ENCODE data around the gene PPP1R2. TPM values are rescaled to one million over a fixed set of nuclear protein-coding genes. Genes with fewer than 3 reads are reported as not detected.

Gene PPP1R2
- total and polyA plus RNA-seq, 12 donors = 13.6 to 179 (median 49.5) TPM

- no peak for TF ChIP-seq POLR2A (IDR thresholded peaks at IDR 0.05)
- TF ChIP-seq, protein P1, sequence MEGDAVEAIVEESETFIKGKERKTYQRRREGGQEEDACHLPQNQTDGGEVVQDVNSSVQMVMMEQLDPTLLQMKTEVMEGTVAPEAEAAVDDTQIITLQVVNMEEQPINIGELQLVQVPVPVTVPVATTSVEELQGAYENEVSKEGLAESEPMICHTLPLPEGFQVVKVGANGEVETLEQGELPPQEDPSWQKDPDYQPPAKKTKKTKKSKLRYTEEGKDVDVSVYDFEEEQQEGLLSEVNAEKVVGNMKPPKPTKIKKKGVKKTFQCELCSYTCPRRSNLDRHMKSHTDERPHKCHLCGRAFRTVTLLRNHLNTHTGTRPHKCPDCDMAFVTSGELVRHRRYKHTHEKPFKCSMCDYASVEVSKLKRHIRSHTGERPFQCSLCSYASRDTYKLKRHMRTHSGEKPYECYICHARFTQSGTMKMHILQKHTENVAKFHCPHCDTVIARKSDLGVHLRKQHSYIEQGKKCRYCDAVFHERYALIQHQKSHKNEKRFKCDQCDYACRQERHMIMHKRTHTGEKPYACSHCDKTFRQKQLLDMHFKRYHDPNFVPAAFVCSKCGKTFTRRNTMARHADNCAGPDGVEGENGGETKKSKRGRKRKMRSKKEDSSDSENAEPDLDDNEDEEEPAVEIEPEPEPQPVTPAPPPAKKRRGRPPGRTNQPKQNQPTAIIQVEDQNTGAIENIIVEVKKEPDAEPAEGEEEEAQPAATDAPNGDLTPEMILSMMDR (IDR thresholded peaks at IDR 0.05) = no peak
- Histone ChIP-seq H3K4me1 (replicated peaks in 1 of 2) (no peaks in the 10 kb centered on the region), H3K27me3 (no peaks in the 10 kb centered on the region), H3K36me3 (replicated peaks in 1 of 2) (no peaks in the 10 kb centered on the region), H3K4me3 (no peak overlapping the region), H3K9me3 (replicated peaks in 1 of 3) (no peaks in the 10 kb centered on the region), H3K27ac (no peak overlapping the region)
- DNase-seq = no peak
- intact Hi-C loops (cut with DNase I) = no loop called here
- 73 to 83% (median 80%) methylated on average over 9 of the region's 9 CpGs for WGBS, 4 donors
Observed at GRCh38 chr3:195582947-195583346, 39.8 kb upstream of the PPP1R2 start.

DNA sequence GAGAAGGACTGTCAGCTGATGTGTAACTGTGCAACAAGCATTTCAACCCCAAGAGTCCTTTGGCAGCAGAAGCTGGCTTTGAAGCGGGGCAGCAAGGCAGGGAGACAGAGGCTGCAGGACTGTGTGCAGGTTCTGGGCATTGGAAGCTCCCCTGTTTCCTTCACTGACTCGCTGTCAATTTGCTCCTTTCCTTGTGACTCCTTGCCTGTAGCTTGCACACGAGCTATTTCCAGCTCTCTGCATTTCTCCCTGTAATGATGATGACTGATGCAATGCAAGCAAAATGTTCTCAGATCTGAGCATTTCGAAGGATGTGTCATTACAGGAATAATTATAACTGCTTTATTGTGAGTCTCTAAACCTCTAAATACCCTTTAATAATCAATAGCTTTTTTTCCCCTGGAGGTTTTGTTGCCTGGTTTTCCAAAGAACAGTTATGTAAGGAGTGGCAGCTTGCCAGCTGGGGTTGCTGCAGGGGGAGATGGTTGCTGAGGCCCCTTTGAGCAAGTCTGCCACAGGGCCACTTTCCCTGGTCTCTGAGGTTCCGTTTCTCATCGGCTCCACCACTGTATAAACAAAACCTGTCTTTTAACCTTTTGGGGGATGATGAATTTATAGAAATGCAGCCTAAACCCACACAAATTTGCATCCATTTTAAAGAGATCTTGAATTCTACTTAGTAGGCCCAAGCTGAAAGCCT is 37.8 kb upstream of the PPP1R2 start:
- no peaks in the 10 kb centered on the region for H3K27me3 ChIP-seq
- no peak for DNase-seq
- no peaks in the 10 kb centered on the region for H3K4me1 ChIP-seq (replicated peaks in 1 of 2)
- intact Hi-C loops (cut with DNase I) = no loop called here
- no peaks in the 10 kb centered on the region for H3K36me3 ChIP-seq (replicated peaks in 1 of 2)
- TF ChIP-seq, protein P1 (IDR thresholded peaks at IDR 0.05) = no peak
- no peak for TF ChIP-seq POLR2A (IDR thresholded peaks at IDR 0.05)
- H3K4me3 ChIP-seq = no peak overlapping the region
- 59 to 70% (median 65%) methylated on average over 5 to 6 of the region's 6 CpGs for WGBS, 4 donors
- H3K27ac ChIP-seq = no peak overlapping the region
- no peaks in the 10 kb centered on the region for H3K9me3 ChIP-seq (replicated peaks in 1 of 3)

- no peaks in the 10 kb centered on the region for H3K36me3 ChIP-seq (replicated peaks in 1 of 2)
- TF ChIP-seq POLR2A (IDR thresholded peaks at IDR 0.05) = no peak
- TF ChIP-seq, protein P1 (IDR thresholded peaks at IDR 0.05) = no peak
- intact Hi-C loops (cut with DNase I) = no loop called here
- no peaks in the 10 kb centered on the region for H3K9me3 ChIP-seq (replicated peaks in 1 of 3)
- no peaks in the 10 kb centered on the region for H3K4me1 ChIP-seq (replicated peaks in 1 of 2)
- H3K27me3 ChIP-seq = no peaks in the 10 kb centered on the region
- WGBS, 4 donors = 87 to 94% (median 92%) methylated on average over 10 to 12 of the region's 12 CpGs
- no peak overlapping the region for H3K4me3 ChIP-seq
- H3K27ac ChIP-seq = no peak overlapping the region
- no peak for DNase-seq
Observed at GRCh38 chr3:195579281-195579680, 36.2 kb upstream of the PPP1R2 start.

DNA sequence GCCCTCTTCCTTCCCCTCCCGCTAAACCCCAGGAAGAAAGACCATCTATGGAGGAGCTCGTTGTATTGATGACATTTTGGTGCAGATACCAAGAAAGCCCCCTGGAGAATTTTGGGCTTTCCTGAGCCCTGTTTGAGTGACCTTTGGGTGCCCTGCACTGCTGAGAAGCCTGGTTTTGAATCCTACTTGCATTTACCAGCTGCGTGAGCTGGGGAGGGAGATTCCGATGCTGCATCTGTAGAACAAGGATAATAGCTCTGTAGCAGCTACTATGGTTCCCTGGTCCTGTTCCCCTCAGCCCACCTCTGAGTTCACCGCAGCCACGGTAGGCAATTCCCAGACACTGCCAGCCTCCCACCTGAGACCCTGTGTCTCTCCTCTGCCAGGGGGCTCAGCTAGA is 35.4 kb upstream of the PPP1R2 start:
- H3K27me3 ChIP-seq = no peaks in the 10 kb centered on the region
- H3K4me3 ChIP-seq = no peak overlapping the region
- no peaks in the 10 kb centered on the region for H3K36me3 ChIP-seq (replicated peaks in 1 of 2)
- H3K9me3 ChIP-seq (replicated peaks in 1 of 3) = no peaks in the 10 kb centered on the region
- no peak overlapping the region for H3K27ac ChIP-seq
- no peaks in the 10 kb centered on the region for H3K4me1 ChIP-seq (replicated peaks in 1 of 2)
- 82 to 93% (median 87%) methylated on average over 4 to 6 of the region's 6 CpGs for WGBS, 4 donors
- no peak for TF ChIP-seq POLR2A (IDR thresholded peaks at IDR 0.05)
- TF ChIP-seq, protein P1 (IDR thresholded peaks at IDR 0.05) = no peak
- intact Hi-C loops (cut with DNase I) = no loop called here
- no peak for DNase-seq
